NCI-H2107 treated with DMSO at 0.1 percent for 48 hours (cell line): ENCODE measurements around the gene LRRC4B.
"Not testable (repeated sequence)": the region's sequence is repeated elsewhere in the genome, so short reads cannot be mapped to it uniquely, and the experiment has no call there.

Source experiments
- DNase-seq: peaks from one replicate; lab custom pipeline; 2025; ENCODE audit not compliant: unreplicated experiment; lab: John Stamatoyannopoulos, UW

LRRC4B gene

DNA sequence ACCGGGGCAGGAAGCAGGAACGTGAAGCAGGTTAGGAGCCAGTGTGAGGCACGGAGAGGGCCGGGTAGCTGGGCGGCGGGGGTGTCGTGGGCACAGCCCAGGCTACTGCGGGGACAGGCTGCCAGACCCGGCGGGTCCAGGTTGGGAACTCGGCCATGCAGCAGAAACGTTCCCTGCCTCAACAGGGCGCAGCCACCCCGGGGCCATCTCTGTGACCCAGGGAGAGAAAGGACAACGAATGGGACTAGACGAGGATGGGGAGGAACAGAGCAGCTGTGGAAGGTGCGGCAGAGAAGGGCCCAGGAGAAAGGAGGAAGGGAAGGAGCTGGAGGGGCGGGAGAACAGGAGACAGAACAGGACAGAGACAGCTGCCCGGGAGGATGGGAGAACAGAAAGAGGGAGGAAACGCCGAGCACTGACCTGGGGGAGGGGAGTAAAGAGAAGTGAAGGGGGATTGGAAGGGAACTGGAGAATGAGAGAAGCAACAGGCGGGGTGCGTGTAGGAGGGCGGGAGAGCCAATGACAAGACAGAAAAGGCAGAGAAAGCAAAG lies 78.7 kb downstream of the LRRC4B start:
- DNase-seq, result no peak

DNA sequence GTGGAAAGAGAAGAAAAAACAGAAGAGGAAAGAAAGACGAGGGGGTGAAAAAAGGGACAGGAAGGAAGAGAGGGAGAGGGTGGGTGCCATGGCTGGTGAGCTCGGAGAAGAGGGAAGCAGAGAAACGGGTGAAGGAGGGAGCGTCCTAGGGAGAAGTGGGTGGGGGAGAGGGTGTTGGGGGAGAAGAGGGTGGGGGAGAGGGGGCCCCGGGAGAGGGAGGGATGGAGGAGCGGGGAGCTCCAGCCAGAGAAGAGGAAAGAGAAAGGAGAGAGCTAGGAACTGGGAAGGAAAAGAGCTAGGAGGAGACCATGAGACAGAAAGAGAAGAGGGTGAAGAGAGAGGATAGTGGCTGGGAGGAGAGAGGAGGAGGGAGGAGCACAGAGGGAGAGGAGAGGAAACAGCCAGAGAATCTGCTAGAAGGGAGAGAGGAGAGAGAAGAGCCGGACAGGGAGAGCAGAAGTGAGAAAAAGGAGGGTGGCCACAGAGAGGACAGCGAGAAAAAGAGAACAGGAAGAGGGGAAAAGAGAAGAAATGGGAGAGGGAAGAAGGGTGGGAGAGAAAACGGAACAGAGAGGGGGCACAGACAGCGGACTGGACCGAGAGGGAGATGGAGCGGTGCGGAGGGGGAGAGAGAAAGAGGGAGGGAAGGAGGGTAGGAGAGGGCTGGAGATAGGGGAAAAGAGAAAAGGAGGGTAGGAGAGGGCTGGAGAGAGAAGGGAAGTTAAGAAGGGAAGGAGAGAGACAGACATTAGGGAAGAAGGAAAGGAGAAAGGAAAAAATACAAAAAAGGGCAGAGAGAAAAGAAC lies 79.6 kb downstream of the LRRC4B start:
- no peak for DNase-seq

DNA sequence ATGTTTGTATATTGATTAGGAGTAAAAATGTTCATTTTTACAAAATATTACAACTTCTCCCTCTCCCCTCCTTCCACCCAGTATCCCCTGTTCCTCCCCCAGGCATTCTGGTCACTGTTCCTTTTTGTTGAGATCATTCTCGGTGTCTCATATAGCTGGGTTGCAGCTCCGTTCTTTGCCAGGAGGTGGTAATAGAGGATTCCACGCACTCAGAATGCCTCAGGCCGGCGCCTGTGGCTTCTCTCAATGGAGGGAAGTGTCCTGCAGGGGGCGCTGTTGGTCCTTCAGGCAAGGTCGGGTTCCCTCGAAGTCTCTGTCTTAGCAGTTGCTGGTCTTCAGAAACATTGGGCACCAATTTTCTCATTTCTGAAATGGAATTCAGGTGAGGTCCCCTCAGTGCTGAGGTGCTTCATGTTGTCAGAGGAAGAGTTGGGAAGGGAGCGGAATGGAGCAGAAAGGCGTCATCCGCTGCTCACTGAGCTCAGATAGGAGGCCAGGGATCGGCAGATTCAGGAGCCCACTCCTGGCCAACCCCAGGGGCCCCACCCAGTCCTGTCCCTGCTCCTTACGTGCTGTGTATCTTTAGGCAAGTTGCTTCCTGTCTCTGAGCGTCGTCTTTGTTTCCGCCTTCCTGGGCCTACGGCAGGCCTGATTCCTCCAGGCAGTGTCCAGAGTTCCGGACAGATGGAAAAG lies 81.3 kb downstream of the LRRC4B start:
- DNase-seq, result no peak

DNA sequence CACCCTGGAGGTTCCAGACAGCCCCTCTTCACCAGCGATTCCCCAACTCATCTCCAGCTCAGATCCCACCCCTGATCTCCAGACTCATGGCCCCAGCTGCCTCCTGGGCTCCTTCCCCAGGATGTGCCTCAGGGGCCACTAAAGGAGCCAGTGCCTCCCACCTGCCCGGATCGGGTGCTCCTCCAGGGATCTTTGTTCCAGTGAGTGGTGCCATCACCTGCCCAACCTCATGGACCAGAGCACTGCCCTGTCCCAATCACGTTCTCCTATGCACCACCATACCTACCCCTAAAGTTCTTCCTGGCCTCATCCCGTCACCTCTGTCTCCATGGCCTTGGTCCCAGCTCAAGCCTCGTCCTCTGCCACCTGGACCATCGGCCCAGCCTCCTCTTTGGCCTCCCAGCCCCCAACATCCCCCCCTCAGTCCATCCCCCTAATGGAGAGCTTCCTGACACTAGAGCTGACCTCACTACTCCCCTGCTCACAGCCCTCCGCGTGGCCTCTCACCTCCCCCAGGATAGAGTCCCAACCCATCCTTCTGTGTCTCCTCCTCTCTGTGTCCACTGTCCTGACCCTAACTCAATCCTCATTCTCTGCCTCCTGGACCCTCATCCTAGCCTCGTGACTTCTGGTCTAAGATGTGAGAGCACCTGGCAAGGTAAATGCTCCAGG lies 82.8 kb downstream of the LRRC4B start:
- DNase-seq, result no peak

DNA sequence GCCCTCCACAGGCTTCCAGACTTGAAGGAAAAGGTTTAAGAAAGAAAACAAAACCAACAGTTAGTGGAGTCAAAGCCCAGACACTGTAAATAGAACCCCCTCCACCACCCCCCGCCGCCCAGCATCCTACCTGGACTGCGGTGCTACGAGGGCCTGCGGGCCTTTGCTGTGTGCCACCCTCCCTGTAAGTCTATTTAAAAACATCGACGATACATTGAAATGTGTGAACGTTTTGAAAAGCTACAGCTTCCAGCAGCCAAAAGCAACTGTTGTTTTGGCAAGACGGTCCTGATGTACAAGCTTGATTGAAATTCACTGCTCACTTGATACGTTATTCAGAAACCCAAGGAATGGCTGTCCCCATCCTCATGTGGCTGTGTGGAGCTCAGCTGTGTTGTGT lies 85.3 kb downstream of the LRRC4B start:
- DNase-seq, result no peak

DNA sequence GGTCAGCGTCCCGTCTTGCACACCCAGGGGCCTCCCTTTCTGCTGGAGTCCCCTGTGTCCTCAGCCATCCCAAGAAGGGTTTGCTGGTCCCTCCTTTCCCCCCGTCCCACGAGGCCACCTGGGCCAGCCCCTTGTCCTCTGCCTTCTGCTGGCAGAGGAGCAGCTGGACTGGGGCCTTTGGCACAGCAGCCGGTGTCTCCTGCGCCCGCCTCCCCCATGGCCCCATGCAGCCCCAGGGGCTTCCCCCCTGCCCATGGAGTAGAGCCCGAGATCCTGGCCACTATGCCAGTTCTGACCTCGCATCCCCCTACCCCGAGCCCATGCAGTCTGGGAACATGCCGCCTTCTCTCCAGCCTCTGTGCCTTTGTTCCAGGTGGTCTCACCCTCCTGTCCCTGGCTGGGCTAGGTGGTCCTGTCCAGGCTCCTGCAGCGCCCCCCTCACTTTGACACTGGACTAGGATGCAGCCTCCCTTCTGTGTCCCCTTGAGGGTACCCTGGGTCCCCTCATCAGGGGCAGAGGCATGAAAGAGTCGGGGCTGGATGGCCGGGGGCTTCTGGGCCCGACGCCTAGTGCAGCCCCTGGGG lies 85.9 kb downstream of the LRRC4B start:
- no peak for DNase-seq

DNA sequence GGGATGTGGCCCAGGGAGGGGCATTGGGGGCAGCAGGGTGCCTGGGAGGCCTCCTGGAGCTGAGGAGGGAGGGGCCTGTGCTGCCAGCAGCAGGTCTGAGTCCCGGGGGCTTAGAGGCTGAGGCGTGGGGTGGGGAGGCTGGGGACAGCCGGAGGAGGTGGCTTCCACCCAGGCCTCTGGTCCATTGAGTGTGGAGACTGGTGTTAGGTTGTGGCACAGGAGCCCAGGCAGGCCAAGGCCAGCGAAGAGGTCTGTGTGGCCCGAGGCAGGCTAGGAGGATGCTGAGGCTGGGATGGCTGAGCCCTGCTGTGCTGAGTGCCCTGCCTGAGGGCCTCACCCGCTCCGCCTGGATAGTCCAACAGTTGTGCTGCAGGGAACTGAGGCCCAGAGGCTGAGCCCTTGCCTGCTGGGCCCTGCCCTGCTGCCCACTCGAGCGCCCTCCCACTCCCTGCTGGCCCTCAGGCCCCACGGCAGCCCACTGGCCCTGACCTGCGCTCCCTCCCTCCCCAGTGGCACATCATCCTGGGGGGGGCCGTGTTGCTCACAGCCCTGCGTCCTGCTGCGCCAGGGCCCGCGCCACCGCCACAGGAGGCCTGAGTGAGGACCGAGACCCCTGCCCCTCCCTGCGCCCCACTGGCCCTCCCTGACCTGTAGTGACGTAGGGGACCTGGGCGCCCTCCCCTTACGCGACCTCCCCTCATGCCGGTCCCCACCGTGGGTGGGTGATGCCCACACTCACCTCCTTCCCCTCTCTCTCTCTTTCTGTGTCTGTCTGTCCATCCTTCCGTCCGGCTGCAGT lies 86.7 kb downstream of the LRRC4B start:
- no peak for DNase-seq

DNA sequence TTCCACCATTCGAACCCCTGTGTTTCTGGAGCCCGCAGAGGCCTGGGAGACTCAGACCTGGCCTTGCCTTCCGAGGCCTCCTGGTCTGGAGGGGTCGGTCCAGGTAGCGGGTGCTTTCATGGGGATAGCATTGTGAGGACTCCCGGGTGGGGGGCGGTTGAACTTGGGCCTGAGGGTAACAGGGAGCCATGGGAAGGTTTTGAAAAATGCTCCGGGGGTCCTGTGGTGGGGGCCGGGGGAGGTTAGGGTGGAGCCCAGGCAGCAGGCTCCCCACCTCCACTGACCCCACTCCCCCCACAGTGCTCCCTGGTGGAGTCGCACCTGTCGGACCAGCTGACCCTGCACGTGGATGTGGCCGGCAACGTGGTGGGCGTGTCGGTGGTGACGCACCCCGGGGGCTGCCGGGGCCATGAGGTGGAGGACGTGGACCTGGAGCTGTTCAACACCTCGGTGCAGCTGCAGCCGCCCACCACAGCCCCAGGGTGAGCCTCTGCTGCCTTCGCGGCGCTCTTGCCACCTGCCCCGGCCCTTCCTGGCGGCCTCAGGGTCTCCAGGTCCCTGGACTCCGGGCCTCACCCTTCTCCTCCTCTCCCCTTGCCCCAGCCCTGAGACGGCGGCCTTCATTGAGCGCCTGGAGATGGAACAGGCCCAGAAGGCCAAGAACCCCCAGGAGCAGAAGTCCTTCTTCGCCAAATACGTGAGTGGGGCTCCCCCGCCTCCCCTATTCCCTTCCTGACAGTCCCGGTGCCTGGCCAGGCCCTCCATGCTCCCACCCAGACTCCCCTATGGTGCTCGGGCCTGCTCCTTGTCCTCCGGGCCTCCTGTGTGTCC lies 87.7 kb downstream of the LRRC4B start:
- no peak for DNase-seq

DNA sequence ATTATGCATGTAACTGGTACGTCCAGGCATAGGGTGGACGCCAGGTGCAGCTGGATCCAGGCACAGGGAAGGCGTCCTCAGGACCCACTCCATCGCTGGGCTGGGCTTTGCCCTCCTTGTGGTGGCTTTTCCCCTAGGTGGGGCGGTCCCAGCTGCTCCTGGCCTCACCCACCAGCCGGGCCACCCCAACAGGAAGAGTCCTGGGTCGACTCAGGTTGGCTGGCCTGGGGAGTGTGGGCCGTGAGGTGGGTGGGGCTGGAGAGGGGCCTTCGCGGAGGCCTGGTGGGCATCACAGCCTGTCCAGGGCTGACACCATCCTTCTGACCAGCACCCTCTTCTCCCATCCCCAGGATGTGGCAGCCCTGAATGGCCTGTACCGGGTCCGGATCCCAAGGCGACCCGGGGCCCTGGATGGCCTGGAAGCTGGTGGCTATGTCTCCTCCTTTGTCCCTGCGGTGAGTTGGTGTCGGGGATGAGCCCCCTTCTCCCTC lies 88.4 kb downstream of the LRRC4B start:
- DNase-seq, result no peak

DNA sequence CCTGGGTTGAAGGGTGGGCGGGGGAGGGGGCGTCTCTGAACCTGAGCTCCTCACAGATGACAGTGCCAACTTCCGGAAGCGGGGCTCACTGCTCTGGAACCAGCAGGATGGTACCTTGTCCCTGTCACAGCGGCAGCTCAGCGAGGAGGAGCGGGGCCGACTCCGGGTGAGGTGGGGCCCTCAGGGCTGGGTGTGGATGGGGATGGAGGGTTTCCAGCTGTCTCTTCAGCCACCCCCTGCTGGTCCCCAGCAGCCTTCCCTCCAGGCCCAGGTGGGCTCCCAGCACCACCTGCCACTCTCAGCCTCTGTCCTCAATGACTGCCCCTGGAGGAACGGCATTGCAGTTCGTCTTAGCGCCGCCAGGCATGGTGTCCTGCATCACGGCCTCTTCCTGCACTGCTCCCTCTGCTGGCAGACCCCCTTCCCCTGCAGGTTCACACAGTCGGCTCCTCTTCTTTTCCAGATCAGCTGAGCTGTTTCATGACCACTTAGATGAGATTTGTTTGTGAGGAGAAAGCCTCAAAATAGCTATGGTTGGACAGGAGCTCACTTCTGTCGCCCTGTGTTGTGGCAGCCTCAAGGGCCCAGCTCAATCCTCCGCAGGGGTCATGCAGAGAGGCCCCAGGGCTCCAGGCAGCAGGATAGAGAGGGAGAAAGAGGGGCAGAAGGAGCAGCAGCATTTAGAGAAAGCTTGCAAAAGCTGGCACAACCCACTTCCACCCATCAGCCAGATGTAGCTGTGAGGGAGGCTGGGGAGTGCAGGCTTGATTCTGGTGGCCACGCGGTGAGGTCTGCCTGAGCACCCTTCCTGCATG lies 89.1 kb downstream of the LRRC4B start:
- no peak for DNase-seq

DNA sequence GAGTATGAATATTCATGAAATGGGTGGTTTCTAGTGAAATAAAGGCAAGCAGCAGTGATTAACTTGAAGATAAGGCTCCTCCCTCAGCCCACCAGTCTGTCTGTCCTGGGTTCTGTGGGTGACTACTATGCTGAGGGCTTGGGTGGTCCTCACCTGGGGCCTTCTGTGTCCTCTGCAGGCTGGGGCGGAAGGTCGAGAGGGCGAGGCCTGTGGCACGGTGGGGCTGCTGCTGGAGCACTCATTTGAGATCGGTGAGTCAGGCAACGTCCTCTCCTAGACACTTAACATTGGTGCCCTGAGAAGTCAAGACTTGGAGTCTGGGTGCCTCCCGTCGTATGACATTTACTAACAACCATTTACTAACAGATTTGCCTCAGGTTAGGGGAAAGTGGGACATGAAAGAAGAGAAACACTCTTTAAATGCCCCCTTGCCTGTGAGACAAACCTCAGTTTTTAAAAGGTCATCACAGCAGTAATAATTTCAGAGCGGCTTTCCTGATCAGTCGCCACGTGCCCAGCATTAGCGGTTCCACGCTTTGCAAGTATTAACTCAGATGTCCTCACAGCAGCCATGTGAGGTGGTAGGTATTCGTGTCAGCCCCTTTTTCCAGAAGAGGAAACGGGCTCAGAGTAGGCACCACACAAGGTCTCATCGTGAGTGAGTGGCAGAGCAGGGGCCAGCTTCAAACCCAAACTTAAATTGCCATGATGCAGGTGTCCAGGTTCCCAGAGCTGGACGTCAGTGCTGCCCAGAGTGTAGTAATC lies 90.3 kb downstream of the LRRC4B start:
- no peak for DNase-seq

DNA sequence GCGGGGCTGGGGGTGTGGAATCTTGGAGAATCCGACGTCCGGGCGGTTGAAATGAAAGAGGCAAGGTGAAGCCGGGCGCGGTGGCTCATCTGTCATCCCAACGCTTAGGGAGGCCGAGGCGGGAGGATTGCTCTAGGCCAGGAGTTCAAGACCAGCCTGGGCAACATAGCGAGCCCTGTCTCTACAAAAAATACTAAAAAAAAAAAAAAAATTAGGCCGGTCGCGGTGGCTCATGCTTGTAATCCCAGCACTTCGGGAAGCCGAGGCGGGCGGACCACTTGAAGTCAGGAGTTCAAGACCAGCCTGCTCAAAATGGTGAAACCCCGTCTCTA lies 91.4 kb downstream of the LRRC4B start:
- no peak for DNase-seq

DNA sequence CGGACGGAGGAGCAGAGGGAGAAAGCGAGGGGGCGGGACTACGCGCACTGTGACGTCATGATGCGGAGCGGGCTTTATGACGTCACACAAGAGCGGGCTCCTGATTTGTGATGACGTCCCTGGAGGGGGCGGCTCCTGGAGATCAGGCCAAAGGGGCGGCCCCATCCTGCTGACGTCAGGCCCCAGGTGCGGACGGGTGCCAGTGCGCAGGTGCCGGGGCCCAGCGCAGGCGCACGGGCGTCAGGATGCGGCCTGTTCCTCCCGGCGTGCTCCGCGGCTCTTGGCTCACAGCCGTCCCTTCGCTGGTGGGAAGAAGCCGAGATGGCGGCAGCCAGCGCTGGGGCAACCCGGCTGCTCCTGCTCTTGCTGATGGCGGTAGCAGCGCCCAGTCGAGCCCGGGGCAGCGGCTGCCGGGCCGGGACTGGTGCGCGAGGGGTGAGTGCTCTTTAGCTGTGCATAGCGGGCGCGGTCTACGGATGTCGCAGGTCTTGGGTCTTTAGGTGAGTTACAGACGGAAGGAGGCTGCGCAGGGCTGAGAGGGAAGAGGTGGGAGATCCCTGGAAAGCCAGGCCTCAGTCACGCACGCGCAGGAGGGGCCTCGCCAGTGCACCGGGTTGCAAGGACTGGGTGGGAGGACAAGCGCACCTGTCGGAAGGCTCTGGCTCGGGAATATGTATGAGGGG lies 91.9 kb downstream of the LRRC4B start, which contains the start of the genes EMC10 and GARIN5A:
EMC10 (plus strand) TSS at position 284 of the 683 bp plus-strand sequence; CDS start at position 322, 38 bp downstream.
GARIN5A (minus strand) TSS at position 625 of the 683 bp plus-strand sequence; CDS start at position 165, 460 bp downstream.
- DNase-seq, result peak; percentile 72

DNA sequence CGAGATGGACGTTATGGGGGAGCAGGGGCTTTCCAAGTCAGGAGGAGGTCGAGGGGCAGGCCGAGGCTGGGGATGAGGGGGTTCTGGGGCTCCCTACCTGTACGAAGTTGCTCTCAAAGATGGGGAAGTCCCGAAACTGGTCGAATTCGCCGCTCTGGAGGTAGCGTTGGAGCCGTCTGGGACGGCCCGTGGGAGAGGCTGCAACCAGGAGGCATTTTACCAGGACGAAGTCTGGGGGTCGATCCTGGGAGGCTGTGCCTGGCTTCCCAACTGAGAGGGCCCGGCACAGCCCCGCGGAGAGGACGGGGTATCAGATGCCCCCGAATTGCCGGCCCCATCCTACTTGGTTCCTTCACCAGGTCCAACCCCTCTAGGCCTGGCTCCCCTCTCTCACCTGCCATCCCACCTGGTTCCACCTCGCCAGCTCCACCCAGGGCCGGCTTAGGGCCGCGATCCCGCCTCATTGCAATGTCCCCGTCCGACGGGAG lies 92.5 kb downstream of the LRRC4B start:
- DNase-seq, result no peak

DNA sequence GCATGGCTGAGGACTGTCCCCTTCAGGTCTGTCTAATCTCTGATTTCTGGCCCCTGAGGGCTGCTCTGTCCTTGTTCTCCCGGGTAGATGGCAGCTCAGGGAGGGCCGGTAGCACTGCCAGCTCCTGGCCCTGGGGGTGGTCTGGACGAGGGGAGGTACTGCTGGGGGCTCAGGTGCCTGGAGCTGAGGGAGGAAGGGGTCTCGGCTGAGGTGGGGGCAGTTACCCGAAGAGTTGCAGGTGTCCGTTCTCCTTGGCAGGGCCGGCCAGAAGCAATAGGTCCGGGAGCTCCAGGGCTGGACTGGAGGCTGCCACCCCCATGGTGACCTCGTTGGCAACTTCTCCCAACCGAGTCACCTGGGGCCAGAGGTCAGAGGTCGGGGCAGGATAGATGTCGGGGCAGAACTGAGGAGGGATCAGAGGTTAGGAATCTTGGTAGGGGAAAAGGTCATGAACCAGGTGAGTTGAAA lies 93.1 kb downstream of the LRRC4B start:
- no peak for DNase-seq

DNA sequence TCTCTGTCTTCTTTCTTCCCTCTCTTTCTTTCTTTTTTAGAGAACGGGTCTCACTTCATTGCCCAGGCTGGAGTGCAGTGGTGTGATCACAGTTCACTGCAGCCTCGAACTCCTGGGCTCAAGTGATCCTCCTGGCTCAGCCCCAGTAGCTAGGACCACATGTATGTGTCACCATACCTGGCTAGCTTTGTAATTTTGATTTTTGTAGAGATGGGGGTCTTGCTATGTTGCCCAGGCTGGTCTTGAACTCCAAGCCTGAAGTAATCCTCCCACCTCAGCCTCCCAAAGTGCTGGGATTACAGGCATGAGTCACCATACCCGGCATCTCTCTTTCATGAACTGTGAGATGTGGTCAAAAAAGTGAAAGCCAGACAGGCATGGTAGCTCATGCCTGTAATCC lies 94.9 kb downstream of the LRRC4B start:
- DNase-seq, result not testable (repeated sequence)

DNA sequence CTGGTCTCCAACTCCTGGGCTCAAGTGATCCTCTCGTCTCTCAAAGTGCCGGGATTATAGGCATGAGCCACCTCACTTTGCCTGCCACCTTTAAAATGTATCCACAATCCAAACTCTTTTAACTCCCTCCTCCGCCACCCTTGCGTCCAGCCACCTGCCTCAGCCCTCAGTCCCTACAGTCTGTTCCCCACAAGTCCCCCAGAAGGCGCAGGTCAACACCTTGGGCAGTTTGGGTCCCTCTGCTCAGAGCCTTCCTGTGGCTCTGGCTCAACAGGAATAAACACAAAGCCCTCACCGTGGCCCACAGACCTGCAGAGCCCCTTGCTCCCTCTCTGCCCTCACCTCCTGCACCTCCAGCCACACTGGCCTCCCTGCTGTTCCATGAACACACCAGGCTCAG lies 99.4 kb downstream of the LRRC4B start:
- no peak for DNase-seq
